ENCODE data around the gene CDC42BPB. TPM values are rescaled to one million over a fixed set of nuclear protein-coding genes. Genes with fewer than 3 reads are reported as not detected.

The CDC42BPB gene
- total RNA-seq, 1 donor from 2014 or later = 48.2 TPM

- no peak for DNase-seq (ENCODE audit: low spot score)
- TF ChIP-seq, protein P1, sequence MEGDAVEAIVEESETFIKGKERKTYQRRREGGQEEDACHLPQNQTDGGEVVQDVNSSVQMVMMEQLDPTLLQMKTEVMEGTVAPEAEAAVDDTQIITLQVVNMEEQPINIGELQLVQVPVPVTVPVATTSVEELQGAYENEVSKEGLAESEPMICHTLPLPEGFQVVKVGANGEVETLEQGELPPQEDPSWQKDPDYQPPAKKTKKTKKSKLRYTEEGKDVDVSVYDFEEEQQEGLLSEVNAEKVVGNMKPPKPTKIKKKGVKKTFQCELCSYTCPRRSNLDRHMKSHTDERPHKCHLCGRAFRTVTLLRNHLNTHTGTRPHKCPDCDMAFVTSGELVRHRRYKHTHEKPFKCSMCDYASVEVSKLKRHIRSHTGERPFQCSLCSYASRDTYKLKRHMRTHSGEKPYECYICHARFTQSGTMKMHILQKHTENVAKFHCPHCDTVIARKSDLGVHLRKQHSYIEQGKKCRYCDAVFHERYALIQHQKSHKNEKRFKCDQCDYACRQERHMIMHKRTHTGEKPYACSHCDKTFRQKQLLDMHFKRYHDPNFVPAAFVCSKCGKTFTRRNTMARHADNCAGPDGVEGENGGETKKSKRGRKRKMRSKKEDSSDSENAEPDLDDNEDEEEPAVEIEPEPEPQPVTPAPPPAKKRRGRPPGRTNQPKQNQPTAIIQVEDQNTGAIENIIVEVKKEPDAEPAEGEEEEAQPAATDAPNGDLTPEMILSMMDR (IDR thresholded peaks at IDR 0.05) = no peak
- no peak for TF ChIP-seq EZH2 (IDR thresholded peaks at IDR 0.05)
- no peak for TF ChIP-seq EZH2phosphoT487 (IDR thresholded peaks at IDR 0.05)
- Histone ChIP-seq H2AFZ (replicated peaks) (no peak overlapping the region), H3K4me3 (no peak overlapping the region), H3K9me3 (ENCODE audit: low read depth) (no peaks in the 10 kb centered on the region), H3K9ac (no peak overlapping the region), H3K79me2 (ENCODE audit: low read depth) (no peaks in the 10 kb centered on the region), H3F3A (ENCODE audit: low read depth) (no peaks in the 10 kb centered on the region), H3K27me3 (no peaks in the 10 kb centered on the region), H3K36me3 (no peaks in the 10 kb centered on the region), H3K4me1 (no peaks in the 10 kb centered on the region), H3K4me2 (no peak overlapping the region), H3K27ac (no peak overlapping the region), H4K20me1 (ENCODE audit: low read depth) (no peaks in the 10 kb centered on the region)
- Mint-ChIP-seq H3K27ac (no peak overlapping the region), H3K9me3 (no peaks in the 10 kb centered on the region), H3K4me1 (no peaks in the 10 kb centered on the region), H3K4me3 (no peak overlapping the region), H3K36me3 (peaks cover 8% of the 10 kb centered on the region), H3K27me3 (ENCODE audit: insufficient read depth, low read depth) (no peaks in the 10 kb centered on the region)
Measured at GRCh38 chr14:102889615-102890014, 167.7 kb downstream of the CDC42BPB start.

GRCh38 chr14:102888748-102889147 lies 168.6 kb downstream of the CDC42BPB start:
- Histone ChIP-seq H3K36me3 (no peaks in the 10 kb centered on the region), H3K27me3 (no peaks in the 10 kb centered on the region), H3K4me2 (no peak overlapping the region), H3K79me2 (ENCODE audit: low read depth) (no peaks in the 10 kb centered on the region), H3K27ac (no peak overlapping the region), H4K20me1 (ENCODE audit: low read depth) (no peaks in the 10 kb centered on the region), H3K9me3 (ENCODE audit: low read depth) (no peaks in the 10 kb centered on the region), H3F3A (ENCODE audit: low read depth) (no peaks in the 10 kb centered on the region), H3K4me1 (no peaks in the 10 kb centered on the region), H3K4me3 (no peak overlapping the region), H2AFZ (replicated peaks) (no peak overlapping the region), H3K9ac (no peak overlapping the region)
- TF ChIP-seq, protein P1 (IDR thresholded peaks at IDR 0.05) = no peak
- no peak for TF ChIP-seq EZH2phosphoT487 (IDR thresholded peaks at IDR 0.05)
- TF ChIP-seq EZH2 (IDR thresholded peaks at IDR 0.05) = no peak
- Mint-ChIP-seq H3K4me3 (no peak overlapping the region), H3K27me3 (ENCODE audit: insufficient read depth, low read depth) (no peaks in the 10 kb centered on the region), H3K36me3 (peaks cover 12% of the 10 kb centered on the region), H3K9me3 (no peaks in the 10 kb centered on the region), H3K4me1 (no peaks in the 10 kb centered on the region), H3K27ac (no peak overlapping the region)
- no peak for DNase-seq (ENCODE audit: low spot score)

DNA sequence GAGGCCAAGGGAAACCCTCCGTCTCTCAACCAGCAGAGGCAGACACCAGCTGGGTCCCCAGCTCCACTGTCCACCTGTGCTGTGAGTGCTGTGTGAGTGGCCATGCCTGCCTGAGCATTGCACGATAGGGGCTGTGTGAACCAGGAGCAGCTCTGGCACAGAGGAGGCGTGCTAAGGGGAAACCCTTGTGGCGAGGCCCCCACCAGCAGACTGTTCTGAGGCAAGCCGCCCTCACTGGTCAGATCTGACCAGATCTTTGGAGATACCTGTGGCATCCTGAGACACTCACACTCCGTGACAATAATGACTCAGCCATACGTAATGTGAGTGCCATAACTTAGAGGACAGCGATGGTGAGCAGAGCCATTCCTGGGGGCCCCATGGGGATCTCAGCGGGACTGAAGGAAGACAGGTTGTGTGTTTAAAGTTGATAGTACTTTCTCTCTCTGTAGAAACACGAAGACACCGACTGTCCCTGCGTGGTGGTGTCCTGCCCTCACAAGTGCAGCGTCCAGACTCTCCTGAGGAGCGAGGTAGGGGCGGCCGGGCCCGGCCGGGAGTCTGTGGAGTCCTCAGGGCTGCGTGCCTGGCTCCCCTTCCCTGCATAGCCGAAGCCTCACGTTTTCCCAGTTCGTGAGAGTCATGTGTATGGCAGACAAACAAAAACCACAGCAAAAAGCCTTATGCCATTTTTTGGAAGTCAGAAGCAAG lies 171.5 kb downstream of the CDC42BPB start:
- H3K27ac Mint-ChIP-seq = no peak overlapping the region
- Histone ChIP-seq H2AFZ (replicated peaks) (no peak overlapping the region), H3K9me3 (ENCODE audit: low read depth) (no peaks in the 10 kb centered on the region), H3K4me1 (no peaks in the 10 kb centered on the region), H3F3A (ENCODE audit: low read depth) (no peaks in the 10 kb centered on the region), H3K4me2 (no peak overlapping the region), H3K36me3 (no peaks in the 10 kb centered on the region), H3K27me3 (no peaks in the 10 kb centered on the region), H3K27ac (no peak overlapping the region), H3K9ac (no peak overlapping the region), H3K79me2 (ENCODE audit: low read depth) (no peaks in the 10 kb centered on the region), H4K20me1 (ENCODE audit: low read depth) (no peaks in the 10 kb centered on the region), H3K4me3 (no peak overlapping the region)
- TF ChIP-seq EZH2phosphoT487 (IDR thresholded peaks at IDR 0.05) (no peak), EZH2 (IDR thresholded peaks at IDR 0.05) (no peak)
- TF ChIP-seq, protein P1 (IDR thresholded peaks at IDR 0.05) = no peak
- H3K9me3 Mint-ChIP-seq = no peaks in the 10 kb centered on the region
- H3K27me3 Mint-ChIP-seq (ENCODE audit: insufficient read depth, low read depth) = no peaks in the 10 kb centered on the region
- no peaks in the 10 kb centered on the region for H3K4me1 Mint-ChIP-seq
- H3K4me3 Mint-ChIP-seq = no peak overlapping the region
- H3K36me3 Mint-ChIP-seq = peaks cover 10% of the 10 kb centered on the region
- no peak for DNase-seq (ENCODE audit: low spot score)

All from neural progenitor cell (in vitro differentiated cells).